NOMO-1 treated with dmso at 0.1 percent for 144 hours (cell line): Measurements from ENCODE around the gene PPP2R2C.

Experiments used
- DNase-seq: peaks from one replicate; lab custom pipeline; 2025; ENCODE audit not compliant: unreplicated experiment; lab: John Stamatoyannopoulos, UW

Gene PPP2R2C

GRCh38 chr4:6383929-6384328 is 88.5 kb downstream of the PPP2R2C start:
- no peak for DNase-seq

GRCh38 chr4:6383009-6383404 is 89.4 kb downstream of the PPP2R2C start:
- no peak for DNase-seq

GRCh38 chr4:6381571-6382123 is 90.8 kb downstream of the PPP2R2C start:
- no peak for DNase-seq

- no peak for DNase-seq
Measured at GRCh38 chr4:6380746-6381410, 91.5 kb downstream of the PPP2R2C start.

- no peak for DNase-seq
Measured at GRCh38 chr4:6379767-6380745, 92.4 kb downstream of the PPP2R2C start.

- DNase-seq = no peak
Measured at GRCh38 chr4:6378493-6379445, 93.6 kb downstream of the PPP2R2C start.

- no peak for DNase-seq
Measured at GRCh38 chr4:6377626-6378492, 94.6 kb downstream of the PPP2R2C start.

- DNase-seq = no peak
Measured at GRCh38 chr4:6375620-6376295, 96.7 kb downstream of the PPP2R2C start.

- DNase-seq = no peak
Measured at GRCh38 chr4:6374575-6374974, 97.8 kb downstream of the PPP2R2C start.

- DNase-seq = no peak
Measured at GRCh38 chr4:6373541-6374410, 98.6 kb downstream of the PPP2R2C start.

GRCh38 chr4:6372649-6373525 is 99.5 kb downstream of the PPP2R2C start:
- DNase-seq = no peak

GRCh38 chr4:6371812-6372211 is 100.6 kb downstream of the PPP2R2C start:
- DNase-seq = no peak

GRCh38 chr4:6371271-6371670 is 101.1 kb downstream of the PPP2R2C start:
- no peak for DNase-seq

- DNase-seq = no peak
Measured at GRCh38 chr4:6369924-6370645, 102.3 kb downstream of the PPP2R2C start.

- DNase-seq = no peak
Measured at GRCh38 chr4:6369511-6369910, 102.9 kb downstream of the PPP2R2C start.

- no peak for DNase-seq
Measured at GRCh38 chr4:6369035-6369434, 103.4 kb downstream of the PPP2R2C start.

- DNase-seq = no peak
Measured at GRCh38 chr4:6368601-6369000, 103.8 kb downstream of the PPP2R2C start.
